DMS53 (cell line): ENCODE results near the gene EMX2.
"Not testable (repeated sequence)": the region's sequence is repeated elsewhere in the genome, so short reads cannot be mapped to it uniquely, and the experiment has no call there.

ENCODE experiments used
- DNase-seq: peaks from one replicate; lab custom pipeline; 2025; lab: John Stamatoyannopoulos, UW

EMX2 gene

GRCh38 chr10:117542706-117543224 lies at the start of gene EMX2:
Gene EMX2, plus strand, starts transcription at chr10:117542746. Its CDS starts 522 bp downstream, at chr10:117543268.
- no peak for DNase-seq

- no peak for DNase-seq
Measured at GRCh38 chr10:117496031-117496430, 46.5 kb upstream of the EMX2 start.

GRCh38 chr10:117496616-117497028 lies 45.9 kb upstream of the EMX2 start:
- DNase-seq: peak; percentile 80

GRCh38 chr10:117497736-117498135 lies 44.8 kb upstream of the EMX2 start:
- DNase-seq: no peak

GRCh38 chr10:117499248-117500105 lies 43.1 kb upstream of the EMX2 start:
- no peak for DNase-seq

GRCh38 chr10:117500456-117500855 lies 42.1 kb upstream of the EMX2 start:
- no peak for DNase-seq

GRCh38 chr10:117501460-117502035 lies 41.0 kb upstream of the EMX2 start:
- DNase-seq: no peak

GRCh38 chr10:117502421-117503243 lies 39.9 kb upstream of the EMX2 start:
- DNase-seq: no peak

GRCh38 chr10:117503244-117504205 lies 39.0 kb upstream of the EMX2 start:
- peak; percentile 12 for DNase-seq

- no peak for DNase-seq
Measured at GRCh38 chr10:117504562-117504961, 38.0 kb upstream of the EMX2 start.

- DNase-seq: not testable (repeated sequence)
Measured at GRCh38 chr10:117507081-117507480, 35.5 kb upstream of the EMX2 start.

GRCh38 chr10:117509573-117509972 lies 33.0 kb upstream of the EMX2 start:
- DNase-seq: no peak

- DNase-seq: no peak
Measured at GRCh38 chr10:117511601-117512390, 30.8 kb upstream of the EMX2 start.

- no peak for DNase-seq
Measured at GRCh38 chr10:117514971-117515370, 27.6 kb upstream of the EMX2 start.

- DNase-seq: no peak
Measured at GRCh38 chr10:117516681-117517080, 25.9 kb upstream of the EMX2 start.

- no peak for DNase-seq
Measured at GRCh38 chr10:117518246-117518645, 24.3 kb upstream of the EMX2 start.

- no peak for DNase-seq
Measured at GRCh38 chr10:117519286-117519685, 23.3 kb upstream of the EMX2 start.

GRCh38 chr10:117519879-117520278 lies 22.7 kb upstream of the EMX2 start:
- no peak for DNase-seq

GRCh38 chr10:117530791-117531190 lies 11.8 kb upstream of the EMX2 start:
- DNase-seq: no peak

- no peak for DNase-seq
Measured at GRCh38 chr10:117531371-117532002, 11.1 kb upstream of the EMX2 start.
